Stimulated activated CD8-positive, alpha-beta memory T cell treated with anti-CD3 and anti-CD28 coated beads, Interleukin-15, amount 100 ng/mL, for 24 hours (primary cell): ENCODE data around the gene TMEM135.
"Not testable (repeated sequence)": the region's sequence is repeated elsewhere in the genome, so short reads cannot be mapped to it uniquely, and the experiment has no call there.

Source experiments
- DNase-seq: peaks from one replicate; pipeline ENCODE4 v3.0.0-alpha.2; 2020; ENCODE audit warnings: low read depth

The TMEM135 gene

DNA sequence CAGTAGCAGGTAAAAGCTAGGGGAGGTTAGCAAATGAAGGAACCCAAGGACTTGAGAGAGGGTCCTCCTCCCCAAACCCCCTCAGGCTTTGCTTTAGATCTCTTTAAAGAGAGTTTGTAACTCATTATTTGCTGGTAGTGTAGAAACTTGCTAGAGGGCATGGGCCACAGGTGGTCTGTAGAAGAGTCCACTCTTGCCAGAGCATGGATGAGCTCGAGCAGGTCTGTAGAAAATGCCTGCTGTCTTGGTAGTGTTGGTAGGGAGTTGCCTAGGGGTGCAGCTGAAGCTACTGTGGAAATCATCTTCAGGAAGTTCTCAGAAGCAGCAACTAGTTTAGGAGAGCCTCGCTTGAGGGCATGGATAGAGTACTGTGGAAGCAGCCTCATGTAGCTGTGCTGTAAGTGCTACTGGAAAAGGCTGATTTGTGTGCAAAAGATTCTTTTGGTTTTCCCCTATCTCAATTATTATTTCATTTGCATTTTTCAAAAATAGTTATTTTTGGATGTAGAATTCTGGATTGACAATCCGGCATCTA is 104.3 kb downstream of the TMEM135 start:
- no peak for DNase-seq

GRCh38 chr11:87142594-87142993 is 104.9 kb downstream of the TMEM135 start:
- DNase-seq, result no peak

DNA sequence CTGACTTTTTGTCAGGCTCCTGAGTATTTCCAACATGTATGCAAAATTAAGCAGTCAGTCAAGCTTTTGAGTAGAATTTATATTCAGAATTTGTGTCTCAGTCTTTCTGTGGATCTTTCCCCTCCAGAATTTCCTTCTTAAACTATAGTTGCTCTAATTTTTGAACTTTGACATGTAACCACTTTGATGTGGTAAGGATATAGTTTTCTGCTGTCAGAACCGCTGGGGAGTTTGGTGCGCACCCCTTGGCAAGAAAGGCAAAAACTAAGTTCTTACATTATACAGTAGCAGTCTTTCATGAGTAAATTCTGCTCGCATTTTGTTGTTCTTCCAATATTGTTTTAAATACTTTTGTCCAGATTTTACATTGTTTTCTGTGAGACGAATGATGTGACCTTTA is 105.9 kb downstream of the TMEM135 start:
- DNase-seq, result no peak

GRCh38 chr11:87144252-87144651 is 106.5 kb downstream of the TMEM135 start:
- DNase-seq, result no peak

GRCh38 chr11:87148749-87149148 is 111.0 kb downstream of the TMEM135 start:
- DNase-seq, result no peak

- DNase-seq, result not testable (repeated sequence)
Observed at GRCh38 chr11:87149782-87150181, 112.0 kb downstream of the TMEM135 start.

- no peak for DNase-seq
Observed at GRCh38 chr11:87150936-87151335, 113.2 kb downstream of the TMEM135 start.

DNA sequence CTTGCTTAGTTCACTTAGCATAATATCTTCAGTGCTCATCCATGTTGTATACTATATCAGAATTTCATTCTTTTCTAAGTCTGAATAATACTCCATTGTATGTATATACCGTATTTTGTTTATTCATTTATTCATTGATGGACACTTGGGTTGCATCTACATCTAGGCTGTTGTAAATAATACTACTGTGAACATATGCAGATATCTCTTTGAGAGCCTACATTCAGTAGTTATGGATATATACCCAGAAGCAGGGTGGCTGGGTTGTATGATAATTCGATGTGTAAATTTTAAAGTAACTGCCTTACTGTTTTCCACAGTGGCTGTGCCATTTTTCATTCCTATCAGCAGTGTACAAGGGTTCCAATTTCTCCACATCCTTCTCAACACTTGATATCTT is 116.5 kb downstream of the TMEM135 start:
- no peak for DNase-seq

- DNase-seq, result no peak
Observed at GRCh38 chr11:87156970-87157369, 119.2 kb downstream of the TMEM135 start.

- not testable (repeated sequence) for DNase-seq
Observed at GRCh38 chr11:87169076-87169475, 131.3 kb downstream of the TMEM135 start.

GRCh38 chr11:87173185-87174039 is 135.7 kb downstream of the TMEM135 start:
- no peak for DNase-seq

GRCh38 chr11:87174870-87175269 is 137.1 kb downstream of the TMEM135 start:
- DNase-seq, result no peak

- no peak for DNase-seq
Observed at GRCh38 chr11:87176044-87176443, 138.3 kb downstream of the TMEM135 start.

GRCh38 chr11:87179621-87180020 is 141.9 kb downstream of the TMEM135 start:
- DNase-seq, result no peak

GRCh38 chr11:87180742-87181141 is 143.0 kb downstream of the TMEM135 start:
- no peak for DNase-seq

DNA sequence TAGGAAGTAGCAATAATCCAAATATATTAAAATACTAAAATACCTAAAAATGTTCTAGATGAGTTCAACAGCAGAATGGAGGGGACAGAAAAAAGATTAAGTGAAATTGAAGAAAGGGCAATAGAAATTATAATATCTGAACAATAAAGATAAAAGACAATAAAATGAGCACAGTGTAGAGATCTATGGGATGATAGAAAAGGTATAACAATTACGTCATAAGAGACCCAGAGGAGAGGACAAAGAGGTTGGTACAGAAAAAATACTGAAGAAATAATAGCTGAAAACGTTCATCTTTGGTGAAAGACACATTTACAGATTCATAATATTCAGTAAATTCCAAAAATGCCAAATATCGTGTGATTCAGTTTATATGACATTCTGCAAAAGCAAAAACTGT is 143.4 kb downstream of the TMEM135 start:
- DNase-seq, result no peak

DNA sequence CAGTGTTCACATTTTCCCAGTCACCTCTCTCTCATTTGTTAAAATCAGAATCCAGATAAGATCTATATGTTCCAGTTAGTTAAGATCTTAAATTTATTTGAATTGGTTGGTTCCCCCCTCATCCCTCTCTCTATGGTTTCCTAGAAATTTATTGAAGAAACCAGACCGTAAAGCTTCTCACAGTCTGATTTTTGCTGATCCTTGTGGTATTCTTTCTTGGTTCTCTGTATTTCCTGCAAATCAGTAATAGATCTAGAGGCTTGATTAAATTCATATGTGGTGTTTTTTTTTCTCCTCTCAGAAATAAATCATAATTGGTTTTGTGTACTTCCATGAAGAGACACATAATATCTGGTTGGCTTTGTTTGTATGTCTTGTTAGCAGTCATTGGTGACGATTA is 147.5 kb downstream of the TMEM135 start:
- DNase-seq, result no peak

GRCh38 chr11:87187076-87187475 is 149.3 kb downstream of the TMEM135 start:
- DNase-seq, result no peak

DNA sequence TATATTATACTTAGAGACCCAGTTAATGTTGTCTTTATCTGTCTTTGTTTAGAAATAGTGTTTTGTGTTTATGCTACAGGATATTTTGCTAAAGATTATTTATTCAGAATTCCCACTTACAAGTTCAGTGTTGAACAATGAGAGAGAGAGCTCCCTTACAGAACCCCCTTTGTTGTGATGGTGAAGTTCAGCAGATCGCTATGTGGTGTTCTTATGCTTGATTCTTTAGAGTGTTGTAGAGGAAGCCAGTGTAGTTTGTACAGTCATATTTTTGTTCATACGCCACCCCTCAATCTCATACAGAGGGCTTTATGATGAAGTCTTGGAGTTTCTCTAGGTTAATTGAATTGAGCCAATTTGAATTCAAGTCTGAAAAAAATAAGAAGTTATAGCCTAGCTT is 150.2 kb downstream of the TMEM135 start:
- DNase-seq, result no peak

GRCh38 chr11:87188396-87188795 is 150.7 kb downstream of the TMEM135 start:
- not testable (repeated sequence) for DNase-seq

DNA sequence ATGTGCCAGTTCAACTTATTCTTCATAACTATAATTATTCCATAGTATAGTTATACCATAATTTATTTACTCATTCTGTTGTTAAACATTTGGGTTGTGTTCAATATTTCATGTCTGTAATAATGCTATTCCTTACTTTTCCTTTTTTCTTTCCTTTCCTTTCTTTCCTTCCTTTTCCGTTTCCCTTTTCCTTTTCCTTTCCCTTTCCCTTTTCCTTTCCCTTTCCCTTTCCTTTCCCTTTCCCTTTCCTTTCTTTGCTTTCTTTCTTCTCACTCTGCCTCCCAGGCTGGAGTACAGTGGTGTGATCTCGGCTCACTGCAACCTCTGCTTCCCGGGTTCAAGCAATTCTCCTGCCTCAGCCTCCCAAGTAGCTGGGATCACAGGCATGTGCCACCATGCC is 151.2 kb downstream of the TMEM135 start:
- not testable (repeated sequence) for DNase-seq

DNA sequence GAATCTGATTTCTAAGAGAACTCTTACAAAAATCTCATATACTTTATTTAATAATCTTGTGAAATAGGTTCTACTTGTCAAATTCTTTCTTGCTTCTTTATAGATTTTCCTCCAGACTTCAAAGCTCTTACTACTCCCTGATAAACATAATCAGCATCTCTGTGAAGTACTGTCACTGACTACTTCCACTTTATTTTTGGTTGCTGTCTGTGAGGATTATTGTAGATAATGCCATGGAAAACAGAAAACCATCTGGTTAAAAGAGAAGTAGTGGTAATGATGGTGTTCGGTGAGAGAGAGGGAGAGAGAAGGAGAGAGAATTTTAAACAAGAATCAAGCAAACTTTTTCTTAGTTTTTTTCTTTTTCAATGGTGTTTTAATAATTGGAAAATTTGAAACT is 152.3 kb downstream of the TMEM135 start:
- no peak for DNase-seq

- DNase-seq, result no peak
Observed at GRCh38 chr11:87193756-87194470, 156.2 kb downstream of the TMEM135 start.
